ENCODE results near the gene MAPT. TPM values are rescaled to one million over a fixed set of nuclear protein-coding genes. Genes with fewer than 3 reads are reported as not detected.
A peak's percentile ranks its signal among the peaks of the same experiment; 100 is the strongest.

MAPT gene
- total RNA-seq, 6 donors from 2014 or later: 2.1 to 3.7 (median 2.8) TPM

GRCh38 chr17:45846646-45847045, 47.7 kb upstream of the MAPT start:
- Histone ChIP-seq H3K9me3 (no peaks in the 10 kb centered on the region), H3K27me3 (no peaks in the 10 kb centered on the region), H3K36me3 (no peaks in the 10 kb centered on the region), H3K4me1 (no peaks in the 10 kb centered on the region), H3K27ac (no peak overlapping the region), H3K4me3 (no peak overlapping the region)
- 58 to 74% methylated on average over 4 to 9 of the region's 9 CpGs for WGBS, 2 donors
- TF ChIP-seq POLR2A (IDR thresholded peaks at IDR 0.05) (no peak), EP300 (IDR thresholded peaks at IDR 0.05) (no peak), POLR2AphosphoS5 (IDR thresholded peaks at IDR 0.05) (no peak), CTCF (IDR thresholded peaks at IDR 0.05) (no peak)
- peak in 1 of 2 donors; percentile 38 for DNase-seq
- ATAC-seq (ENCODE audit: low FRiP score in 2 of 2): no peak

- Histone ChIP-seq H3K27ac (no peak overlapping the region), H3K27me3 (no peaks in the 10 kb centered on the region), H3K4me1 (no peaks in the 10 kb centered on the region), H3K4me3 (no peak overlapping the region), H3K9me3 (no peaks in the 10 kb centered on the region), H3K36me3 (no peaks in the 10 kb centered on the region)
- 78 to 88% methylated on average over 4 of the region's 4 CpGs for WGBS, 2 donors
- TF ChIP-seq CTCF (IDR thresholded peaks at IDR 0.05) (no peak), POLR2AphosphoS5 (IDR thresholded peaks at IDR 0.05) (no peak), POLR2A (IDR thresholded peaks at IDR 0.05) (no peak), EP300 (IDR thresholded peaks at IDR 0.05) (no peak)
- DNase-seq: no peak
- ATAC-seq (ENCODE audit: low FRiP score in 2 of 2): no peak
Observed at GRCh38 chr17:45847101-45847500, 47.3 kb upstream of the MAPT start.

- TF ChIP-seq EP300 (IDR thresholded peaks at IDR 0.05) (no peak), POLR2A (IDR thresholded peaks at IDR 0.05) (no peak), POLR2AphosphoS5 (IDR thresholded peaks at IDR 0.05) (no peak), CTCF (IDR thresholded peaks at IDR 0.05) (no peak)
- Histone ChIP-seq H3K4me1 (no peaks in the 10 kb centered on the region), H3K4me3 (no peak overlapping the region), H3K27me3 (no peaks in the 10 kb centered on the region), H3K9me3 (no peaks in the 10 kb centered on the region), H3K27ac (no peak overlapping the region), H3K36me3 (no peaks in the 10 kb centered on the region)
- 67 to 80% methylated on average over 5 of the region's 5 CpGs for WGBS, 2 donors
- no peak for ATAC-seq (ENCODE audit: low FRiP score in 2 of 2)
- DNase-seq: no peak
Observed at GRCh38 chr17:45847747-45848146, 46.6 kb upstream of the MAPT start.

- no peak overlapping the region for H3K4me3 ChIP-seq
- no peaks in the 10 kb centered on the region for H3K4me1 ChIP-seq
- WGBS, 2 donors: 88 to 91% methylated on average over 9 of the region's 9 CpGs
- ATAC-seq (ENCODE audit: low FRiP score in 2 of 2) (no peak), DNase-seq (no peak)
- TF ChIP-seq EP300 (IDR thresholded peaks at IDR 0.05) (no peak), CTCF (IDR thresholded peaks at IDR 0.05) (no peak), POLR2A (IDR thresholded peaks at IDR 0.05) (no peak), POLR2AphosphoS5 (IDR thresholded peaks at IDR 0.05) (no peak)
- peaks cover 0 to 3% (median 0%) of the 10 kb centered on the region in 4 donors for H3K27me3 ChIP-seq
- H3K27ac ChIP-seq: no peak overlapping the region
- no peaks in the 10 kb centered on the region for H3K9me3 ChIP-seq
- no peaks in the 10 kb centered on the region for H3K36me3 ChIP-seq
Observed at GRCh38 chr17:45848405-45848804, 45.9 kb upstream of the MAPT start.

GRCh38 chr17:45848868-45849535, 45.4 kb upstream of the MAPT start:
- peak in 1 of 2 donors; percentile 69 for DNase-seq

More at GRCh38 chr17:45848868-45849535, 45.4 kb upstream of the MAPT start:
- no peaks in the 10 kb centered on the region for H3K36me3 ChIP-seq
- no peak overlapping the region for H3K4me3 ChIP-seq
- H3K27ac ChIP-seq: no peak overlapping the region
- TF ChIP-seq POLR2A (IDR thresholded peaks at IDR 0.05) (no peak), CTCF (IDR thresholded peaks at IDR 0.05) (no peak), POLR2AphosphoS5 (IDR thresholded peaks at IDR 0.05) (no peak), EP300 (IDR thresholded peaks at IDR 0.05) (no peak)
- peaks cover 0 to 4% (median 0%) of the 10 kb centered on the region in 4 donors for H3K27me3 ChIP-seq
- no peaks in the 10 kb centered on the region for H3K9me3 ChIP-seq
- H3K4me1 ChIP-seq: no peaks in the 10 kb centered on the region
- 81 to 88% methylated on average over 5 to 14 of the region's 15 CpGs for WGBS, 2 donors
- no peak for ATAC-seq (ENCODE audit: low FRiP score in 2 of 2)
